HEK293T (cell line): ENCODE measurements around the gene PTBP1.

Experiments
- ARNT ChIP-seq: fragments of 450-650 bp; IDR thresholded peaks from 2 replicates; pipeline ENCODE4 v1.6.1; 2017; ENCODE audit warnings: mild to moderate bottlenecking
- BHLHE40 ChIP-seq: fragments of 450-650 bp; IDR thresholded peaks from 2 replicates; pipeline ENCODE4 v1.6.1; 2016; ENCODE audit warnings: mild to moderate bottlenecking, moderate library complexity, borderline replicate concordance
- FOXA1 ChIP-seq: fragments of 450-650 bp; IDR thresholded peaks from 2 replicates; pipeline ENCODE4 v1.6.1; 2016; ENCODE audit warnings: mild to moderate bottlenecking
- FOXM1 ChIP-seq: fragments of 450-650 bp; IDR thresholded peaks from 2 replicates; pipeline ENCODE4 v1.6.1; 2017; ENCODE audit warnings: mild to moderate bottlenecking, borderline replicate concordance
- SP1 ChIP-seq: fragments of 450-650 bp; IDR thresholded peaks from 2 replicates; pipeline ENCODE4 v1.6.1; 2017
- ZNF384 ChIP-seq: fragments of 450-650 bp; IDR thresholded peaks from 2 replicates; pipeline ENCODE4 v1.6.1; 2016

GRCh38 chr19:816500-816857 is 19.2 kb downstream of the PTBP1 start:
- TF ChIP-seq ZNF384 (no peak), SP1 (no peak), FOXA1 (no peak), ARNT (no peak), BHLHE40 (no peak), FOXM1 (no peak)
